ENCODE results near the gene NLRC5.

DNA sequence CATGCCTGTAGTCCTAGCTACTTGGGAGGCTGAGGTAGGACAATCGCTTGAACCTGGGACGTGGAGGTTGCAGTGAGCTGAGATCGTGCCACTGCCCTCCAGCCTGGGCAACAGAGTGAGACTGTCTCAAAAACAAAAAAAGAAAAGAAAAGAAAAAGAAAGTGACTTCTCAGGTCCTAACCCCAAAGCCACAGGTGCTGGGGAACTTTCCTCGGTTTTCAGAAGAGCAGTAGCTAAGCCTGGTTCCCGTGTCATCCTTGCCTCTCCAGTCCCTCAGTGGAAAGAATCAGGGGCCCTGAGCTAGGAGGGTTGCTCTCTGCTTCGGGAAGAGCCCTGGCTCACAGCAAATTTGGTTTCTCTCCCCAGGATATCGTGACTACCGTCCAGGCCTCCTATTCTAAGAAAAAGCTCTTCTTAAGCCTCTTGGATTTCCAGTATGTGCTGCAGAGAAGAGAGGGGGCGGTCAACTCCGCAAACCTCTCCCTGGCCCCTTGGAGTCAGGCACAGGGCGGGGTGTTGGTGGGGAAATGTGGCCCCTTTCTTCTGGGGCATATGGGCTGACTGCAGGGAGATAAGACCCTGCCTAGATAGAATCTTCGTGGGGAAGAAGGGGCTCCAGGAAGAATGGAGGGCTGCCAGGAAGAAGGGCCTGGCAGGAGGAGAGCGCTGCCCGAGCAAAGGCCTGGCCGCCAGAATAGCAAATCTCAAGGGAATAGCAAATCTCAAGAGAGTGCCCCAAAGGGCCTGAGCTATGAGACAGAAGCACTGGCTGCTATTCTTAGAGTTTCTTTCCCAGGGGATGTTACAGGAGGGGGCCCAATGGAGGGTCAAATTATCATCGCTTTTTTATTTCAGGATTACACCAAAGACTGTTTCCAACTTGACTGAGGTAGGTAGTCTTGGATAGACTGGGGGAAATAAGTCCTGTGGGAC, 8.3 kb upstream of the NLRC5 start:
- TF ChIP-seq, protein P1, sequence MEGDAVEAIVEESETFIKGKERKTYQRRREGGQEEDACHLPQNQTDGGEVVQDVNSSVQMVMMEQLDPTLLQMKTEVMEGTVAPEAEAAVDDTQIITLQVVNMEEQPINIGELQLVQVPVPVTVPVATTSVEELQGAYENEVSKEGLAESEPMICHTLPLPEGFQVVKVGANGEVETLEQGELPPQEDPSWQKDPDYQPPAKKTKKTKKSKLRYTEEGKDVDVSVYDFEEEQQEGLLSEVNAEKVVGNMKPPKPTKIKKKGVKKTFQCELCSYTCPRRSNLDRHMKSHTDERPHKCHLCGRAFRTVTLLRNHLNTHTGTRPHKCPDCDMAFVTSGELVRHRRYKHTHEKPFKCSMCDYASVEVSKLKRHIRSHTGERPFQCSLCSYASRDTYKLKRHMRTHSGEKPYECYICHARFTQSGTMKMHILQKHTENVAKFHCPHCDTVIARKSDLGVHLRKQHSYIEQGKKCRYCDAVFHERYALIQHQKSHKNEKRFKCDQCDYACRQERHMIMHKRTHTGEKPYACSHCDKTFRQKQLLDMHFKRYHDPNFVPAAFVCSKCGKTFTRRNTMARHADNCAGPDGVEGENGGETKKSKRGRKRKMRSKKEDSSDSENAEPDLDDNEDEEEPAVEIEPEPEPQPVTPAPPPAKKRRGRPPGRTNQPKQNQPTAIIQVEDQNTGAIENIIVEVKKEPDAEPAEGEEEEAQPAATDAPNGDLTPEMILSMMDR (IDR thresholded peaks at IDR 0.05; ENCODE audit: insufficient read depth, low read depth, low read length) = no peak
- no peak for TF ChIP-seq EZH2 (IDR thresholded peaks at IDR 0.05; ENCODE audit: insufficient read depth, low read length)
